HepG2 (cell line): ENCODE results near the gene LGALS13. TPM values are rescaled to one million over a fixed set of nuclear protein-coding genes. Genes with fewer than 3 reads are reported as not detected.
A peak's percentile ranks its signal among the peaks of the same experiment; 100 is the strongest.

ENCODE experiments used
- ARNT2 ChIP-seq: sonication (generic); formaldehyde crosslinking; IDR thresholded peaks from 2 replicates; pipeline ENCODE4 v1.8.0; 2022; ENCODE audit warnings: mild to moderate bottlenecking, low read depth, missing genetic modification reagents, moderate library complexity
- BHLHE40 ChIP-seq: IDR thresholded peaks from 2 replicates; pipeline ENCODE4 v1.6.1; 2011; ENCODE audit warnings: low read length, improper control_type of control experiment
- BRCA1 ChIP-seq: sonication (generic); formaldehyde crosslinking; IDR thresholded peaks from 2 replicates; pipeline ENCODE4 v1.4.0; 2020; ENCODE audit warnings: missing genetic modification reagents
- ELF3 ChIP-seq: IDR thresholded peaks from 2 replicates; pipeline ENCODE4 v1.6.1; 2016; ENCODE audit warnings: missing genetic modification reagents, missing compliant biosample characterization
- EP300 ChIP-seq, 3 experiments: sonication (generic) in 1 of 3; formaldehyde crosslinking in 1 of 3; IDR thresholded peaks; 2 replicates each; pipeline versions ENCODE4 v1.5.1 to v1.6.1; 2011 to 2020; ENCODE audit warnings: low read depth in 2 of 3, low read length in 2 of 3, borderline replicate concordance in 1 of 3, improper control_type of control experiment in 1 of 3, mild to moderate bottlenecking in 1 of 3, missing genetic modification reagents in 1 of 3, moderate library complexity in 1 of 3
- HNRNPL ChIP-seq: fragments of 200-400 bp; formaldehyde crosslinking; IDR thresholded peaks from 2 replicates; pipeline ENCODE4 v1.6.1; 2017; ENCODE audit warnings: mild to moderate bottlenecking, low read depth, low read length
- KDM5A ChIP-seq: fragments of 200-600 bp; sonication (generic); IDR thresholded peaks from 2 replicates; pipeline ENCODE4 v1.7.0; 2018; ENCODE audit warnings: antibody characterized with exemption, mild to moderate bottlenecking, low read length, borderline replicate concordance
- KDM6A ChIP-seq: IDR thresholded peaks from 2 replicates; pipeline ENCODE4 v1.6.1; 2016; ENCODE audit warnings: low read depth
- NFE2L2 ChIP-seq: fragments of 150-350 bp; IDR thresholded peaks from 2 replicates; pipeline ENCODE4 v1.6.1; 2014; ENCODE audit warnings: low read length
- ONECUT2 ChIP-seq: sonication (generic); formaldehyde crosslinking; IDR thresholded peaks from 2 replicates; pipeline ENCODE4 v1.4.0; 2020; ENCODE audit warnings: missing genetic modification reagents
- SMARCE1 ChIP-seq: fragments of 450-650 bp; IDR thresholded peaks from 2 replicates; pipeline ENCODE4 v1.6.1; 2017; ENCODE audit warnings: borderline replicate concordance
- TCF7 ChIP-seq: sonication (generic); IDR thresholded peaks from 2 replicates; pipeline ENCODE4 v1.6.1; 2016; ENCODE audit warnings: antibody characterized with exemption, low read depth
- ZNF12 ChIP-seq: sonication (generic); formaldehyde crosslinking; IDR thresholded peaks from 2 replicates; pipeline ENCODE4 v1.5.0; 2020; ENCODE audit warnings: missing genetic modification reagents
- ZNF232 ChIP-seq: sonication (generic); formaldehyde crosslinking; IDR thresholded peaks from 2 replicates; pipeline ENCODE4 v1.4.0; 2020; ENCODE audit warnings: missing genetic modification reagents, borderline replicate concordance
- ZNF552 ChIP-seq: sonication (generic); formaldehyde crosslinking; IDR thresholded peaks from 2 replicates; pipeline ENCODE4 v1.9.0; 2022; ENCODE audit warnings: missing genetic modification reagents, mild to moderate bottlenecking, borderline replicate concordance
- ZNF558 ChIP-seq: sonication (generic); formaldehyde crosslinking; IDR thresholded peaks from 2 replicates; pipeline ENCODE4 v1.9.0; 2022; ENCODE audit warnings: mild to moderate bottlenecking, missing genetic modification reagents, borderline replicate concordance
- ZNF616 ChIP-seq: sonication (generic); formaldehyde crosslinking; IDR thresholded peaks from 2 replicates; pipeline ENCODE4 v1.5.0; 2020; ENCODE audit warnings: low read depth, mild to moderate bottlenecking, missing genetic modification reagents
- ZSCAN9 ChIP-seq: IDR thresholded peaks from 2 replicates; pipeline ENCODE4 v1.6.1; 2016; ENCODE audit warnings: borderline replicate concordance
- polyA plus RNA-seq, 8 experiments: library from polyadenylated mRNA; depleted of rRNA in 3 of 8; stranded (reverse) in 7 of 8; unstranded in 1 of 8; fragments of >200 nt; fragmentation: Illumina TruSeq in 4 of 8; extraction: Trizol in 4 of 8; gene quantifications; 2 replicates each; pipeline versions ENCODE4 v1.2.1 to v1.2.3, GENCODE V29; 2011 to 2016; ENCODE audit warnings: low read depth in 4 of 8, missing spikeins in 1 of 8, mixed read lengths in 1 of 8; ENCODE audit not compliant: insufficient read depth in 1 of 8
- total RNA-seq, 5 experiments: library from RNA; depleted of rRNA; stranded (reverse); fragments of >200 nt; fragmentation: Illumina TruSeq; extraction: Trizol; gene quantifications; 2 replicates each; pipeline ENCODE4 v1.2.3, GENCODE V29; 2016; ENCODE audit warnings: low read depth in 1 of 5
- TF ChIP-seq, protein P1 (sequence below): sonication (generic); formaldehyde crosslinking; IDR thresholded peaks from 2 replicates; pipeline ENCODE4 v1.4.0; 2020; ENCODE audit warnings: mild to moderate bottlenecking, missing genetic modification reagents
- TF ChIP-seq, protein P2 (sequence below): sonication (generic); formaldehyde crosslinking; IDR thresholded peaks from 2 replicates; pipeline ENCODE4 v1.9.0; 2021; ENCODE audit warnings: missing genetic modification reagents, borderline replicate concordance
- TF ChIP-seq, protein P3 (sequence below): sonication (generic); formaldehyde crosslinking; IDR thresholded peaks from 2 replicates; pipeline ENCODE4 v1.4.0; 2020; ENCODE audit warnings: missing genetic modification reagents, borderline replicate concordance
- TF ChIP-seq, protein P4 (sequence below): sonication (generic); formaldehyde crosslinking; IDR thresholded peaks from 2 replicates; pipeline ENCODE4 v1.5.1; 2020; ENCODE audit warnings: mild to moderate bottlenecking, missing genetic modification reagents, moderate library complexity
- TF ChIP-seq, protein P5 (sequence below): sonication (generic); formaldehyde crosslinking; conservative IDR thresholded peaks from 2 replicates; pipeline ENCODE4 v1.4.0; 2020; ENCODE audit warnings: missing genetic modification reagents
- TF ChIP-seq, protein P6 (sequence below): IDR thresholded peaks from 2 replicates; pipeline ENCODE4 v1.6.1; 2016; ENCODE audit warnings: low read depth, borderline replicate concordance

The LGALS13 gene
- total and polyA plus RNA-seq, 2 of the 13 experiments (the other 11 are each of a cell fraction or from before 2014, with no cell fraction given): not detected

DNA sequence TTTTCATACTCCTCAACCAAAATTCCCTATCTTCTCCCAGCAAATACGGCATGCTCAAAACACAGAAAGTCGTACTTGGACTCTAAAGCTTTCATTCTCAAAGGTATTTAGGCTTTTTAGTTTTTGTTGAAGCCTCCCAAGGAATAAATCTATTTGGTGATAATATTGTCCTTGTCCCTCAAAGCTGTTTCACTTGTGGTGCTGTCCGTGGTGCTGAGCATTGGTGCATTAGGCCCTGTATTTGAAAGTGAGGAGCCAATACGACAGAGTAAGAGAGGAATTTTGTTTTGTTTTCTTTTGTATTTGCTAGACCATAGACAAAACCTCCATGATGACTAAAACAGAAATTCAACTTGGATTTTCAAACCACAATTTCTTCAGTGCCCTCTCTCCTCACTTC is 3.2 kb upstream of the LGALS13 start (continued):
- TF ChIP-seq ZNF558 (CRISPR knock-in tag) (peak; percentile 48; the same call in 1 of the 2 replicates), ZNF232 (CRISPR knock-in tag) (no peak), EP300 (IDR thresholded peaks at IDR 0.05; ENCODE audit: low read depth in 2 of 2, low read length in 2 of 2) (no peak), EP300 (CRISPR knock-in tag; IDR thresholded peaks at IDR 0.05; ENCODE audit: borderline replicate concordance) (no peak), KDM6A (CRISPR knock-in tag) (no peak), ZNF616 (CRISPR knock-in tag) (no peak), BHLHE40 (no peak), SMARCE1 (no peak), ZNF552 (CRISPR knock-in tag) (no peak), ZNF12 (CRISPR knock-in tag) (peak; percentile 57; the same call in 1 of the 2 replicates), NFE2L2 (no peak), TCF7 (no peak), ONECUT2 (CRISPR knock-in tag) (no peak), KDM5A (no peak), ELF3 (CRISPR knock-in tag) (0 out of 2 replicates have a peak, but pooled peaks have one; percentile 31), BRCA1 (CRISPR knock-in tag) (no peak), ZSCAN9 (CRISPR knock-in tag) (peak; percentile 80), ARNT2 (no peak), HNRNPL (no peak)
- TF ChIP-seq, protein P1, sequence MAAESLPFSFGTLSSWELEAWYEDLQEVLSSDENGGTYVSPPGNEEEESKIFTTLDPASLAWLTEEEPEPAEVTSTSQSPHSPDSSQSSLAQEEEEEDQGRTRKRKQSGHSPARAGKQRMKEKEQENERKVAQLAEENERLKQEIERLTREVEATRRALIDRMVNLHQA (CRISPR knock-in tag): no peak
- TF ChIP-seq, protein P2, sequence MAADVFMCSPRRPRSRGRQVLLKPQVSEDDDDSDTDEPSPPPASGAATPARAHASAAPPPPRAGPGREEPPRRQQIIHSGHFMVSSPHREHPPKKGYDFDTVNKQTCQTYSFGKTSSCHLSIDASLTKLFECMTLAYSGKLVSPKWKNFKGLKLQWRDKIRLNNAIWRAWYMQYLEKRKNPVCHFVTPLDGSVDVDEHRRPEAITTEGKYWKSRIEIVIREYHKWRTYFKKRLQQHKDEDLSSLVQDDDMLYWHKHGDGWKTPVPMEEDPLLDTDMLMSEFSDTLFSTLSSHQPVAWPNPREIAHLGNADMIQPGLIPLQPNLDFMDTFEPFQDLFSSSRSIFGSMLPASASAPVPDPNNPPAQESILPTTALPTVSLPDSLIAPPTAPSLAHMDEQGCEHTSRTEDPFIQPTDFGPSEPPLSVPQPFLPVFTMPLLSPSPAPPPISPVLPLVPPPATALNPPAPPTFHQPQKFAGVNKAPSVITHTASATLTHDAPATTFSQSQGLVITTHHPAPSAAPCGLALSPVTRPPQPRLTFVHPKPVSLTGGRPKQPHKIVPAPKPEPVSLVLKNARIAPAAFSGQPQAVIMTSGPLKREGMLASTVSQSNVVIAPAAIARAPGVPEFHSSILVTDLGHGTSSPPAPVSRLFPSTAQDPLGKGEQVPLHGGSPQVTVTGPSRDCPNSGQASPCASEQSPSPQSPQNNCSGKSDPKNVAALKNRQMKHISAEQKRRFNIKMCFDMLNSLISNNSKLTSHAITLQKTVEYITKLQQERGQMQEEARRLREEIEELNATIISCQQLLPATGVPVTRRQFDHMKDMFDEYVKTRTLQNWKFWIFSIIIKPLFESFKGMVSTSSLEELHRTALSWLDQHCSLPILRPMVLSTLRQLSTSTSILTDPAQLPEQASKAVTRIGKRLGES: no peak
- TF ChIP-seq, protein P3, sequence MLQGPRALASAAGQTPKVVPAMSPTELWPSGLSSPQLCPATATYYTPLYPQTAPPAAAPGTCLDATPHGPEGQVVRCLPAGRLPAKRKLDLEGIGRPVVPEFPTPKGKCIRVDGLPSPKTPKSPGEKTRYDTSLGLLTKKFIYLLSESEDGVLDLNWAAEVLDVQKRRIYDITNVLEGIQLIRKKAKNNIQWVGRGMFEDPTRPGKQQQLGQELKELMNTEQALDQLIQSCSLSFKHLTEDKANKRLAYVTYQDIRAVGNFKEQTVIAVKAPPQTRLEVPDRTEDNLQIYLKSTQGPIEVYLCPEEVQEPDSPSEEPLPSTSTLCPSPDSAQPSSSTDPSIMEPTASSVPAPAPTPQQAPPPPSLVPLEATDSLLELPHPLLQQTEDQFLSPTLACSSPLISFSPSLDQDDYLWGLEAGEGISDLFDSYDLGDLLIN (CRISPR knock-in tag): no peak
- TF ChIP-seq, protein P4, sequence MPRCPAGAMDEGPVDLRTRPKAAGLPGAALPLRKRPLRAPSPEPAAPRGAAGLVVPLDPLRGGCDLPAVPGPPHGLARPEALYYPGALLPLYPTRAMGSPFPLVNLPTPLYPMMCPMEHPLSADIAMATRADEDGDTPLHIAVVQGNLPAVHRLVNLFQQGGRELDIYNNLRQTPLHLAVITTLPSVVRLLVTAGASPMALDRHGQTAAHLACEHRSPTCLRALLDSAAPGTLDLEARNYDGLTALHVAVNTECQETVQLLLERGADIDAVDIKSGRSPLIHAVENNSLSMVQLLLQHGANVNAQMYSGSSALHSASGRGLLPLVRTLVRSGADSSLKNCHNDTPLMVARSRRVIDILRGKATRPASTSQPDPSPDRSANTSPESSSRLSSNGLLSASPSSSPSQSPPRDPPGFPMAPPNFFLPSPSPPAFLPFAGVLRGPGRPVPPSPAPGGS (CRISPR knock-in tag): no peak
- TF ChIP-seq, protein P5, sequence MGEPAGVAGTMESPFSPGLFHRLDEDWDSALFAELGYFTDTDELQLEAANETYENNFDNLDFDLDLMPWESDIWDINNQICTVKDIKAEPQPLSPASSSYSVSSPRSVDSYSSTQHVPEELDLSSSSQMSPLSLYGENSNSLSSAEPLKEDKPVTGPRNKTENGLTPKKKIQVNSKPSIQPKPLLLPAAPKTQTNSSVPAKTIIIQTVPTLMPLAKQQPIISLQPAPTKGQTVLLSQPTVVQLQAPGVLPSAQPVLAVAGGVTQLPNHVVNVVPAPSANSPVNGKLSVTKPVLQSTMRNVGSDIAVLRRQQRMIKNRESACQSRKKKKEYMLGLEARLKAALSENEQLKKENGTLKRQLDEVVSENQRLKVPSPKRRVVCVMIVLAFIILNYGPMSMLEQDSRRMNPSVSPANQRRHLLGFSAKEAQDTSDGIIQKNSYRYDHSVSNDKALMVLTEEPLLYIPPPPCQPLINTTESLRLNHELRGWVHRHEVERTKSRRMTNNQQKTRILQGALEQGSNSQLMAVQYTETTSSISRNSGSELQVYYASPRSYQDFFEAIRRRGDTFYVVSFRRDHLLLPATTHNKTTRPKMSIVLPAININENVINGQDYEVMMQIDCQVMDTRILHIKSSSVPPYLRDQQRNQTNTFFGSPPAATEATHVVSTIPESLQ (CRISPR knock-in tag): 0 out of 2 replicates have a peak, but pooled peaks have one; percentile 53
- TF ChIP-seq, protein P6, sequence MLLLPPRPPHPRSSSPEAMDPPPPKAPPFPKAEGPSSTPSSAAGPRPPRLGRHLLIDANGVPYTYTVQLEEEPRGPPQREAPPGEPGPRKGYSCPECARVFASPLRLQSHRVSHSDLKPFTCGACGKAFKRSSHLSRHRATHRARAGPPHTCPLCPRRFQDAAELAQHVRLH (CRISPR knock-in tag): no peak
